Measurements from ENCODE around the gene SLCO3A1.

DNA sequence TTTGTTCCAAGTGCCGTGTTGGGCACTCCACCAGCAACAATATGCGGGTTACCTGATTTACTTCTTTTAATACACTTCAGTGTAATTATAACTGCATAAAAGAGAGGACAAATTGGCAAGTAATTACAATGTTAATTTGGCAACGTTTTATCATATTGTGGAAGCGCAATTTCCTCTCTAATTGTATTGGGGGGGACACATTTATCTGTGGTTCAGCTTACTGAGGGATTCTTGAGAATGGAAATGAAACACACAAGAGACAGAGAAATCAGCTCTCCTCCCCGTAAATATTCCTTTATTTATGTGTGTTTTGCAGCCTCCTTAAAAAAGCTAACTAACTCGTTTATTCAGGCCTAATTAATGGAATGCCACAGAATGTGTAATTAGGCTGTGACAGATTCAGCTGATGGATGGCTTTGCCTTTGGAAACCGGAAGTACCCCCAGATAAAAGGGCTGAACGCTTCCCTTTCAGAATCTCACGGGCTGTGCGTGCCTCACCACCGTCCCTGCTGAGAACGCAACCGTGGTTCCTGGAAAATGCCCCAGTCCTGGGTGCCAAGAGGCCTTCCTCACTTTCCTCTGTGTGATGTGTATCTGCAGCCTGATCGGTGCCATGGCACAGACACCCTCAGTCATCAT lies 293.1 kb downstream of the SLCO3A1 start:
- TF ChIP-seq POLR2A (IDR thresholded peaks at IDR 0.05), result no peak
- TF ChIP-seq, protein P1, sequence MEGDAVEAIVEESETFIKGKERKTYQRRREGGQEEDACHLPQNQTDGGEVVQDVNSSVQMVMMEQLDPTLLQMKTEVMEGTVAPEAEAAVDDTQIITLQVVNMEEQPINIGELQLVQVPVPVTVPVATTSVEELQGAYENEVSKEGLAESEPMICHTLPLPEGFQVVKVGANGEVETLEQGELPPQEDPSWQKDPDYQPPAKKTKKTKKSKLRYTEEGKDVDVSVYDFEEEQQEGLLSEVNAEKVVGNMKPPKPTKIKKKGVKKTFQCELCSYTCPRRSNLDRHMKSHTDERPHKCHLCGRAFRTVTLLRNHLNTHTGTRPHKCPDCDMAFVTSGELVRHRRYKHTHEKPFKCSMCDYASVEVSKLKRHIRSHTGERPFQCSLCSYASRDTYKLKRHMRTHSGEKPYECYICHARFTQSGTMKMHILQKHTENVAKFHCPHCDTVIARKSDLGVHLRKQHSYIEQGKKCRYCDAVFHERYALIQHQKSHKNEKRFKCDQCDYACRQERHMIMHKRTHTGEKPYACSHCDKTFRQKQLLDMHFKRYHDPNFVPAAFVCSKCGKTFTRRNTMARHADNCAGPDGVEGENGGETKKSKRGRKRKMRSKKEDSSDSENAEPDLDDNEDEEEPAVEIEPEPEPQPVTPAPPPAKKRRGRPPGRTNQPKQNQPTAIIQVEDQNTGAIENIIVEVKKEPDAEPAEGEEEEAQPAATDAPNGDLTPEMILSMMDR (IDR thresholded peaks at IDR 0.05), result no peak
